Neural cell (in vitro differentiated cells): Measurements from ENCODE around the gene CCDC40. TPM values are rescaled to one million over a fixed set of nuclear protein-coding genes. Genes with fewer than 3 reads are reported as not detected.

Source experiments
- H2AFZ ChIP-seq: fragments of 200-600, 300-800 bp; sonication (generic), shearing (Covaris generic); 2 replicates; pipeline ENCODE4 v1.6.0; 2014; ENCODE audit warnings: low read depth, mild to moderate bottlenecking, antibody characterized with exemption, low read length, moderate library complexity
- H3F3A ChIP-seq: fragments of 200-600 bp; shearing (Covaris generic); 2 replicates; pipeline ENCODE4 v1.6.1; 2016; ENCODE audit warnings: mild to moderate bottlenecking, moderate library complexity, mixed read lengths, antibody characterized with exemption, low read length; ENCODE audit not compliant: insufficient read depth, poor library complexity, severe bottlenecking
- H3K27ac ChIP-seq: fragments of 200-600, 300-800 bp; sonication (generic), shearing (Covaris generic); 2 replicates; pipeline ENCODE4 v1.5.1; 2014; ENCODE audit warnings: mild to moderate bottlenecking, low read length, moderate library complexity
- H3K27me3 ChIP-seq: fragments of 300-800, 200-600 bp; sonication (generic), shearing (Covaris generic); 2 replicates; pipeline ENCODE4 v1.6.0; 2014; ENCODE audit warnings: mild to moderate bottlenecking, low read depth, low read length, moderate library complexity; ENCODE audit not compliant: insufficient read depth
- H3K36me3 ChIP-seq: fragments of 300-800, 200-600 bp; sonication (generic), shearing (Covaris generic); 2 replicates; pipeline ENCODE4 v1.5.1; 2014; ENCODE audit warnings: mild to moderate bottlenecking, antibody characterized with exemption, low read length, moderate library complexity; ENCODE audit not compliant: insufficient read depth
- H3K4me2 ChIP-seq: fragments of 300-800, 200-600 bp; sonication (generic), shearing (Covaris generic); 2 replicates; pipeline ENCODE4 v1.6.0; 2014; ENCODE audit warnings: mild to moderate bottlenecking, low read length
- H3K4me3 ChIP-seq: fragments of 300-800, 200-600 bp; sonication (generic), shearing (Covaris generic); 2 replicates; pipeline ENCODE4 v1.5.1; 2014; ENCODE audit warnings: mild to moderate bottlenecking, low read length, moderate library complexity
- H3K79me2 ChIP-seq: fragments of 200-600 bp; shearing (Covaris generic); replicated peaks from 2 replicates; pipeline ENCODE4 v1.6.0; 2014; ENCODE audit warnings: mild to moderate bottlenecking, low read length, moderate library complexity; ENCODE audit not compliant: insufficient read depth
- H3K9ac ChIP-seq: fragments of 300-800, 200-600 bp; sonication (generic), shearing (Covaris generic); 2 replicates; pipeline ENCODE4 v1.6.1; 2016; ENCODE audit warnings: mild to moderate bottlenecking, low read length, mixed read lengths
- H3K9me2 ChIP-seq: fragments of 200-600 bp; shearing (Covaris generic); 2 replicates; pipeline ENCODE4 v1.6.1; 2016; ENCODE audit warnings: mild to moderate bottlenecking, low read length, mixed read lengths; ENCODE audit not compliant: insufficient read depth
- H3K9me3 ChIP-seq: fragments of 200-600, 300-800 bp; sonication (generic), shearing (Covaris generic); 2 replicates; pipeline ENCODE4 v1.6.1; 2016; ENCODE audit warnings: mild to moderate bottlenecking, mixed run types, low read length, moderate library complexity, mixed read lengths
- H4K20me1 ChIP-seq: fragments of 200-600 bp; shearing (Covaris generic); 2 replicates; pipeline ENCODE4 v1.6.1; 2016; ENCODE audit warnings: mild to moderate bottlenecking, mixed run types; ENCODE audit not compliant: insufficient read depth
- CTCF ChIP-seq: fragments of 450-650 bp; IDR thresholded peaks from 2 replicates; pipeline ENCODE4 v1.5.1; 2014; ENCODE audit warnings: antibody characterized with exemption, mild to moderate bottlenecking, moderate library complexity; ENCODE audit not compliant: poor library complexity, severe bottlenecking
- EP300 ChIP-seq: fragments of 450-650 bp; conservative IDR thresholded peaks from 2 replicates; pipeline ENCODE4 v1.6.1; 2014; ENCODE audit warnings: antibody characterized with exemption, mild to moderate bottlenecking, moderate library complexity; ENCODE audit not compliant: poor library complexity, severe bottlenecking
- EZH2 ChIP-seq: fragments of 200-600, 300-800 bp; shearing (Covaris generic), sonication (generic); IDR thresholded peaks from 2 replicates; pipeline ENCODE4 v1.6.1; 2014; ENCODE audit warnings: antibody characterized with exemption, low read length, borderline replicate concordance, mild to moderate bottlenecking; ENCODE audit not compliant: insufficient read depth, poor library complexity, severe bottlenecking
- MXI1 ChIP-seq: fragments of 450-650 bp; conservative IDR thresholded peaks from 2 replicates; pipeline ENCODE4 v1.6.1; 2014; ENCODE audit warnings: antibody characterized with exemption, mild to moderate bottlenecking; ENCODE audit not compliant: poor library complexity, severe bottlenecking
- POLR2AphosphoS5 ChIP-seq: IDR thresholded peaks from 2 replicates; pipeline ENCODE4 v1.6.1; 2012
- RAD21 ChIP-seq: fragments of 450-650 bp; conservative IDR thresholded peaks from 2 replicates; pipeline ENCODE4 v1.6.1; 2014; ENCODE audit warnings: antibody characterized with exemption, mild to moderate bottlenecking, moderate library complexity
- SMC3 ChIP-seq: fragments of 450-650 bp; conservative IDR thresholded peaks from 2 replicates; pipeline ENCODE4 v1.6.1; 2014; ENCODE audit warnings: antibody characterized with exemption, mild to moderate bottlenecking, moderate library complexity; ENCODE audit not compliant: poor library complexity
- TAF1 ChIP-seq: IDR thresholded peaks from 2 replicates; pipeline ENCODE4 v1.6.1; 2012; ENCODE audit warnings: low read depth
- polyA plus RNA-seq: library from polyadenylated mRNA; depleted of rRNA; stranded (reverse); fragments of >200 nt; gene quantifications from 2 replicates; pipeline ENCODE4 v1.2.3, GENCODE V29; 2014
- TF ChIP-seq, protein P1 (sequence below): IDR thresholded peaks from 2 replicates; pipeline ENCODE4 v1.6.1; 2012; ENCODE audit warnings: borderline replicate concordance

Gene CCDC40
- polyA plus RNA-seq, 1 donor from 2014 or later = 5.5 TPM

DNA sequence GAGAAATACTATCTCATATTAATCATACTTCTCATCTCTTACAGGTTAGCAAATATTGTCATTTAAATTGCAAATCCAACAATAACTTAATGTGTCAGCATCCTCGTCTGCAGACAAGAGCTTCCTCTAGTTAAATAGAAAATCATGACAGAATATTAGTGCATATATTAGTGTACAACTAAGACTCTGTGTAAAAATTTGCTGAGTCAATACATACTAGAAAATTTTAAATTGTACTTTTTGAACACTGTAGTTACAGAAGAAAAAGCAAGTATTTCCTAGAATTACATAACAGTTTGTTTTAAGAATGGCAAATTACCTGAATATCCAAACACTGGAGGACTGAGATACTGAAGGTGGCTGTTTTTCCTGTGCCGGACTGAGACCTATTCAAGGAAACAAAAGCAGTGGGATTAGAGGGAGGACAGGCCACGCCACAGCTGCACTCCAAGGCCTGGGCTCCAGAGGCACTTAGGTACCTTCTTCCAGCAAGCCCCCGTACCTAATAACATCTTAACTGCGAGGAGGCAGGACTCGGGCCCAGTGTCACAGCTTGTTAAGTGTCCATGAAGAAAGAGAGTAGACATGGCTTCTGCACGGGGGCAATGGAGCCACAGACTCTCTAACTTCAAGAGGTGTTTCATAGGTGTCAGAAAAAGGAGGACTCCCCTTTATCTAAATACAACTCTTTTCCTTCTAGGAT lies 105.2 kb downstream of the CCDC40 start:
- TF ChIP-seq POLR2AphosphoS5 = no peak
- no peak for TF ChIP-seq CTCF
- Histone ChIP-seq H3K4me2 (no peak overlapping the region), H3K27ac (no peak overlapping the region), H3K27me3 (no peaks in the 10 kb centered on the region), H3K36me3 (peaks cover 21% of the 10 kb centered on the region), H3K79me2 (peaks cover 33% of the 10 kb centered on the region), H4K20me1 (peaks cover 3% of the 10 kb centered on the region), H3K9ac (no peak overlapping the region), H3F3A (no peaks in the 10 kb centered on the region), H2AFZ (no peak overlapping the region), H3K9me3 (no peaks in the 10 kb centered on the region), H3K9me2 (no peaks in the 10 kb centered on the region), H3K4me3 (no peak overlapping the region)

DNA sequence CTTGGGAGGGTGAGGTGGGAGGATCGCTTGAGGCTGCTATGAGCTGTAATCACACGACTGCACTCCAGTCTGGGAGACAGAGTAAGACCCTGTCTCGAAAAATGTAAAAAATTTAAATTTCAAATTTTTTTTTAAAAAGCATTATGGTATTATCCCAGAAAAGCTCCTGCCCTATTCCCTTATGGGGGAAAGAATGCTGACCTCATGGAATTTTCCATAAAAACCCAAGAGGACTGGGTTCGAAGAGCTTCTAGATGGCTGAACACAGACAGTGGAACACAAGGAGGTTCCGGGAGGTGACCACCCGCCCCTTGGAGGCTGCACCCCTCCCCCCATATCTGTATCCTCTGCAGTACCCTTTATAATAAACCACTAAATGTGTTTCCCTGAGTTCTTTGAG lies 106.5 kb downstream of the CCDC40 start:
- H3K9me2 ChIP-seq = no peaks in the 10 kb centered on the region
- no peak overlapping the region for H3K4me2 ChIP-seq
- H4K20me1 ChIP-seq = peaks cover 3% of the 10 kb centered on the region
- no peak overlapping the region for H3K4me3 ChIP-seq
- H3K36me3 ChIP-seq = peaks cover 21% of the 10 kb centered on the region
- H2AFZ ChIP-seq = no peak overlapping the region
- no peaks in the 10 kb centered on the region for H3K27me3 ChIP-seq
- no peak overlapping the region for H3K27ac ChIP-seq
- H3F3A ChIP-seq = no peaks in the 10 kb centered on the region
- no peaks in the 10 kb centered on the region for H3K9me3 ChIP-seq
- TF ChIP-seq EZH2 = no peak
- TF ChIP-seq MXI1 = no peak
- no peak for TF ChIP-seq POLR2AphosphoS5
- TF ChIP-seq SMC3 = no peak
- TF ChIP-seq CTCF = no peak
- TF ChIP-seq, protein P1, sequence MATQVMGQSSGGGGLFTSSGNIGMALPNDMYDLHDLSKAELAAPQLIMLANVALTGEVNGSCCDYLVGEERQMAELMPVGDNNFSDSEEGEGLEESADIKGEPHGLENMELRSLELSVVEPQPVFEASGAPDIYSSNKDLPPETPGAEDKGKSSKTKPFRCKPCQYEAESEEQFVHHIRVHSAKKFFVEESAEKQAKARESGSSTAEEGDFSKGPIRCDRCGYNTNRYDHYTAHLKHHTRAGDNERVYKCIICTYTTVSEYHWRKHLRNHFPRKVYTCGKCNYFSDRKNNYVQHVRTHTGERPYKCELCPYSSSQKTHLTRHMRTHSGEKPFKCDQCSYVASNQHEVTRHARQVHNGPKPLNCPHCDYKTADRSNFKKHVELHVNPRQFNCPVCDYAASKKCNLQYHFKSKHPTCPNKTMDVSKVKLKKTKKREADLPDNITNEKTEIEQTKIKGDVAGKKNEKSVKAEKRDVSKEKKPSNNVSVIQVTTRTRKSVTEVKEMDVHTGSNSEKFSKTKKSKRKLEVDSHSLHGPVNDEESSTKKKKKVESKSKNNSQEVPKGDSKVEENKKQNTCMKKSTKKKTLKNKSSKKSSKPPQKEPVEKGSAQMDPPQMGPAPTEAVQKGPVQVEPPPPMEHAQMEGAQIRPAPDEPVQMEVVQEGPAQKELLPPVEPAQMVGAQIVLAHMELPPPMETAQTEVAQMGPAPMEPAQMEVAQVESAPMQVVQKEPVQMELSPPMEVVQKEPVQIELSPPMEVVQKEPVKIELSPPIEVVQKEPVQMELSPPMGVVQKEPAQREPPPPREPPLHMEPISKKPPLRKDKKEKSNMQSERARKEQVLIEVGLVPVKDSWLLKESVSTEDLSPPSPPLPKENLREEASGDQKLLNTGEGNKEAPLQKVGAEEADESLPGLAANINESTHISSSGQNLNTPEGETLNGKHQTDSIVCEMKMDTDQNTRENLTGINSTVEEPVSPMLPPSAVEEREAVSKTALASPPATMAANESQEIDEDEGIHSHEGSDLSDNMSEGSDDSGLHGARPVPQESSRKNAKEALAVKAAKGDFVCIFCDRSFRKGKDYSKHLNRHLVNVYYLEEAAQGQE = no peak
- TF ChIP-seq EP300 = no peak
- TF ChIP-seq TAF1 = no peak
- TF ChIP-seq RAD21 = no peak
- H3K79me2 ChIP-seq = peaks cover 35% of the 10 kb centered on the region
- H3K9ac ChIP-seq = no peak overlapping the region
